HG02981 (cell line): ENCODE results near the gene FKBP6.
"Not testable (repeated sequence)": the region's sequence is repeated elsewhere in the genome, so short reads cannot be mapped to it uniquely, and the experiment has no call there.

ENCODE experiments used
- ATAC-seq: cut with Tn5 transposase; IDR thresholded peaks from one replicate; pipeline ENCODE4 v1.9.1; 2021; ENCODE audit warnings: mild to moderate bottlenecking, moderate library complexity; ENCODE audit not compliant: unreplicated experiment

The FKBP6 gene

DNA sequence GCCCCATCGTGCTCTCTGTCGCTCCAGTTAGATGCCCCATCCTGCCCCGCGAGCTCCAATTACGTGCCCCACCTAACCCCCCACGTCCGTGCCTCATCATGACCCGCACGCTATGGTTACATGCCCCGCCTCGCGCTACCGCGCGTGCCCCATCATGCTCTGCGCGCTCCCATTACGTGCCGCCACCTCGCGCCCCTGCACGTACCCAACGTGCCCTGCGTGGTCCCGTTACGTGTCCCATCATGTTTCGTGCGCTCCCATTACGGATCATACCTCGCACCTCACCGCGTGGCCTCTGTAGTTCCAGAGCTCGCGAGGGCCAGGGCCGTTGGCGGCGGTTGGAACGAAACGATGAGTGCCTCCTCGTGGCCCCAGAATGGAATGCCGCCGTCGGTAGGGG, at the start of gene FKBP6, which contains the start of gene TRIM50:
Gene FKBP6 (plus strand): TSS at position 240 of the 400 bp plus-strand sequence. CDS start 268 bp downstream, outside the sequence.
Gene TRIM50 (minus strand): TSS at position 161 of the 400 bp plus-strand sequence. CDS start 3,295 bp downstream, outside the sequence.
- not testable (repeated sequence) for ATAC-seq

- not testable (repeated sequence) for ATAC-seq
Measured at GRCh38 chr7:73297235-73297634, 30.7 kb upstream of the FKBP6 start.

DNA sequence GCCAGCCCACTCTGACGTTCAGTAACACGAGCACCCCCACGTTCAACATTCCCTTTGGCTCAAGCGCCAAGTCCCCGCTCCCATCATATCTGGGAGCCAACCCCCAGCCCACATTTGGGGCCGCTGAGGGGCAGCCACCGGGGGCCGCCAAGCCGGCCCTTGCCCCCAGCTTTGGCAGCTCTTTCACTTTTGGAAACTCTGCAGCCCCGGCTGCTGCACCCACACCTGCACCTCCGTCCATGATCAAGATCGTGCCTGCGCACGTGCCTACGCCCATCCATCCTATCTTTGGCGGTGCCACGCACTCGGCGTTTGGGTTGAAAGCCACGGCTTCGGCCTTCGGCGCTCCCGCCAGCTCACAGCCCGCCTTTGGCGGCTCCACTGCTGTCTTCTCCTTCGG, 30.3 kb upstream of the FKBP6 start:
- ATAC-seq = not testable (repeated sequence)

DNA sequence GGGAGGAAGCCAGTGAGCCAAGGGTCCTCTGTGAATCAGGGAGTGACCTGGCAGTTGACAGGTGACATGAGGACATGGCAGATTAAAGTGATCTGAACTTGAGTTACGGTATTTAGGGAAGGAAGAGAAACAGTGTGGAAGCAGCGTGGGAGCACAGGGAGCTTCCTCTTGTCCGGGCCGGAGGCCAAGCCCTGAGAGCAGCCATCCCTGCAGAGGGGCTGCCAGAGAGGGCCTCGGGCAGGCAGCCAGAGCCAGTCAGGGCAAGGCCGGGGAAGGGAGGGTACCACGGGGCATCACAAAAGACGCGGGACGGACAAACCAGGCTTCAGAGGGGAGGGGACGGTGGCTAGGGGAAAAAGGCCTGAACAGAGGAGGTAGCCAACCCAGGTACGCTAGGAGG, 28.1 kb upstream of the FKBP6 start:
- ATAC-seq = not testable (repeated sequence)

DNA sequence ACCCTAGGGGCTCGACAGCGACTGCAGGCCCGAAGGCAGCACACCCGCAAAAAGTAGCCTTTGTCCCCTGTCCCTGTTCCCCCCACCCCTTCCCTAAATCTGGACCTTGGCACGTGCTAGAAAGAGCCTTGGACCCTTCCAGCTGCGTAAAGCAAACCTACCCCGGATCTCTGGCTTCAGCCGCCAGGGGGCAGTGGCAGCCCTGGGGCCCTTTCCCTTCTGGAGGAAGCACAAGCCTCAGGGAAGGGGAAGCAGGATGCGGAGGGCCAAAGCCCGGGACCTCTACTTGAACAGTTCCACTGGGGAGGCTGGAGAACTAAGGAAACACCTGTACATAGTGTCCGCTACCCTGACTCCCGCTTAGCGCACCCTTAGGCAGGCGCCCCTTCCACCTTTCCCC, 26.9 kb upstream of the FKBP6 start:
- ATAC-seq = not testable (repeated sequence)

- ATAC-seq = not testable (repeated sequence)
Measured at GRCh38 chr7:73302846-73303245, 25.1 kb upstream of the FKBP6 start.

DNA sequence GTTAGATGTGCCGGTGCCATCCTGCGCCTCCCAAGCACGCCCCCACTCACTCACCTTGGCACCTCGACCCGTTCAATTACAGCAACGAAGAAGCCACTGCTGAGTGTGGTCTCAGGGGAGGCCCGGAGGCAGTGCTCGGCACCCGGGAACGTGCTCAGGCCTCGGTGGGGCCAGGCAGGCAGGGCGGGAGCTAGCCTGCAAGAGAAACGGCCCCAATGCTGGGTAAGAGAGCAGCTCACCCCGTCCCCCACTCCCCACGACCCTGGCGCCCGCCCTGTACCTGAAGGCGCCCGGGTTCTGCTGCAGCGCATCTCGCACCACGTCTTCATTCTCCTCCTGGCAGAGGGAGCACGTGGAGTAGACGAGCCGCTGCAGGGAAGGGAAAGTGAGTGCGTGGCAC, 24.4 kb upstream of the FKBP6 start:
- ATAC-seq = no peak

- no peak for ATAC-seq
Measured at GRCh38 chr7:73304071-73304470, 23.9 kb upstream of the FKBP6 start.

DNA sequence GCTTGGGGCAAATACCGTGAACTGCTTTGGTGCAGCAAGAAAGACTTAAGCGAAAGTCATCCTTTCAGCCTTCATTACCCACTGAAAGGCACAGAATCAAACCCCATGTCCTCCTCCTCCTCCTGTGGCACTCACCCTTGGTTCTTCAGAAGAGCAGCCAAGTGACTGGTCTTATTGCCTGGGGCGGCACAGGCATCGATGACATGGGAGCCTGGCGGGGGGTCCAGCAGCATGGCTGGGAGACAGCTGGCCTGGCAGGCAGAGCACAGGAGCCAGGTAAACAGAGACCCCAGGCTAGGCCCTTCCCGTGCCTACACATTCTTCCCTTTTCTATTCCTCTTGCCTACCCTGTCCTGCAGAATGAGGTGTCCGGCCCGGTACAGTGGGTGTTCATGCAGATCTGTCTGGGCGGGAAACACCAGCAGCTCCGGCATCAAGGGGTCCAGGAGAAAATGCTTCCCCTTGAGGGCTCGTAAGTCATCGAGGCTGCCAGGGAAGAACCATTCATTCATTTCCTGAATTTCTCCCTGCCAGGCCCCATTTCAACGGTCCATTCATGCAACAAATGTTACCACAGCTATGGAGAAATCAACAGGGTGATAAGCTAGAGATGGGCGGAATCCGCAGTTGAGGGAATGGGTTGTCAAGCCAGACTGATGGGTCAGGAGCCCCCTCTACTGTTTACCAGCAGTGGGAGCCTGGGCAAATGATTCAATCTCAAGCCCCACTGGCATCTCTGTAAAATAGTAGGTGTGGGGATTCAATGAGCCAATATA, 23.2 kb upstream of the FKBP6 start:
- not testable (repeated sequence) for ATAC-seq

DNA sequence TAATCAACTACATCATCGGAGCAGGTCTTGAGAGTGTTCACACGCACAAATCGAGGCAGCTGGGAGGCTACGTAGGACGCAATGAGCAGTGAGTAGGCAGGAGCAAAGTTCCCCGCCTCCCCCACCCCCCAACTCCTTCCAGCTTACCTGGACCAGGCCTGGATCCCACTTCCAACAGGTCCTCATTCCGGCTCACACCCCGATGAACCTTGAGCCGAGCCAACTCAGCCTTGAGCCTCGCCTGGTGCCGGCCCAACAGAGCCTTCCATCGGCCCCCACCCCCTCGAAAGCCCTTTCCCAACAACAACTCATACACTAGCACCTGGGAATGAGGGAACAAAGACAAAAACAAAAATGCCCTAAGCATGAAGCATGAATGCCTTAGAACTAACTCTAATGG, 20.5 kb upstream of the FKBP6 start:
- ATAC-seq = no peak

GRCh38 chr7:73308074-73308664, 19.8 kb upstream of the FKBP6 start:
- ATAC-seq = peak; percentile 44

GRCh38 chr7:73308665-73309214, 19.2 kb upstream of the FKBP6 start, which contains the start of gene NSUN5:
Gene NSUN5 (minus strand): TSS chr7:73308826. CDS start chr7:73308790, 36 bp downstream.
- ATAC-seq = peak; percentile 90

DNA sequence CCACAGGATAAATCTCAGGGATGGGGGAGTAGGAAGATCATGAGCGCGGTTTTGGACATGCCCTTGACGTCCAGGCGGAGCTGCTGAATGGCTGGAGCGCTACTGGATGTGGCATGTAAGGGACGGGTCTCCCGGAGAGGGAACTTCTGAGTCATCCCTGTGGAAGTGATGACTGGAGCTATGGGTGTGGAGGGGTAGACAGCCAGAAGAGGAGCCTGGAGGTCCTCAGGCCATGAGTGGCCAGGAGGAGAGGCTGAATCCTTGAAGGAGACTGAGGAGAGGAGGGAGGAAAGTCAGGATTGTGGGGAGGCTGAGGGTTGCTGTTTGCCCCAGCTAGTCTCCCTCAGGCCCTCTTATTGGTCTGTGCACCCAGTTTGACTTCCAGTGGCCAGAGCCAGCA, 16.5 kb upstream of the FKBP6 start:
- ATAC-seq = not testable (repeated sequence)

- ATAC-seq = no peak
Measured at GRCh38 chr7:73312831-73313520, 15.0 kb upstream of the FKBP6 start.

DNA sequence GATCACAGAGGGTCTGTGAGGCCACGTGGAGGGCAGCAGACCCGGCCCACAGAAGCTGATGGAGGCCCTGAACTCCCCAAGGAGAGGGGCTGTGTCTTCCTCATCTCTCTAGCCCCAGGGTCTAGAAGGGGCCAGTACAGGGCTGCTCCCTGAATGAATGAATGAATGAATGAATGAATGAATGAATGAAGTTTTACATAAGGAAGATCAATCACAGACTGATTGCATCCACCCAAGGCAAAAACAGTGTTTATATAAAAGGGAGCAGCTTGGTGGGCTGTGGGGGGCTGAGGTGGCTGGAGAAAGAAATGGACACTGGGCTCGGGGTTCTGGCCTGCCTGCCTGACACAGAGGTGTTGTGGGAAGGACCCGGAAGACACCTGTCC, 14.4 kb upstream of the FKBP6 start:
- no peak for ATAC-seq

- ATAC-seq = no peak
Measured at GRCh38 chr7:73314271-73314670, 13.7 kb upstream of the FKBP6 start.

- ATAC-seq = no peak
Measured at GRCh38 chr7:73316521-73316920, 11.4 kb upstream of the FKBP6 start.

GRCh38 chr7:73318656-73319204, 9.2 kb upstream of the FKBP6 start:
- not testable (repeated sequence) for ATAC-seq

DNA sequence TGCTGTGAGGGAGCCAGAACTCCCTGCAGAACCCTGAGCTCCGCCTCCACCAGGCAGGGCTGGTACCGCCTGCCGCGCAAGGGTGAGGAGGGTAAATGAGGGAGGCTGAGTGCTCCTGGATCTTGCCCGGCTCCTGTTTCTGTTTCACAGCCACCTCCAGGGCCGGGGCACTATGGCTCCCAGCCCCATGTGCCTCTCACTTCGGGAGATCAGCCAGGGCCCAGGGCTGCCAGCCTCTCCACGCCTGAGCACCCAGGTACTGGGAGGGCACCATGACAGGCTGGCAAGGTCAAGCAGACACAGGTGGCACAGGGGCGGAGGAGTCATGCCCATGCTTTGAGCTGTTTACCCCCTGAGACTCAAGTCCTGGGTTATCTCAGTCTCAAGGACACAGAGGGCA, 8.4 kb upstream of the FKBP6 start:
- ATAC-seq = not testable (repeated sequence)

- not testable (repeated sequence) for ATAC-seq
Measured at GRCh38 chr7:73320009-73320408, 8.0 kb upstream of the FKBP6 start.
